ENCODE measurements around the gene MEIS1.
A peak's percentile ranks its signal among the peaks of the same experiment; 100 is the strongest.
"Not testable (repeated sequence)": the region's sequence is repeated elsewhere in the genome, so short reads cannot be mapped to it uniquely, and the experiment has no call there.

The MEIS1 gene

GRCh38 chr2:66467718-66468117 is 32.8 kb downstream of the MEIS1 start:
- DNase-seq (ENCODE audit: low read depth), result no peak

DNA sequence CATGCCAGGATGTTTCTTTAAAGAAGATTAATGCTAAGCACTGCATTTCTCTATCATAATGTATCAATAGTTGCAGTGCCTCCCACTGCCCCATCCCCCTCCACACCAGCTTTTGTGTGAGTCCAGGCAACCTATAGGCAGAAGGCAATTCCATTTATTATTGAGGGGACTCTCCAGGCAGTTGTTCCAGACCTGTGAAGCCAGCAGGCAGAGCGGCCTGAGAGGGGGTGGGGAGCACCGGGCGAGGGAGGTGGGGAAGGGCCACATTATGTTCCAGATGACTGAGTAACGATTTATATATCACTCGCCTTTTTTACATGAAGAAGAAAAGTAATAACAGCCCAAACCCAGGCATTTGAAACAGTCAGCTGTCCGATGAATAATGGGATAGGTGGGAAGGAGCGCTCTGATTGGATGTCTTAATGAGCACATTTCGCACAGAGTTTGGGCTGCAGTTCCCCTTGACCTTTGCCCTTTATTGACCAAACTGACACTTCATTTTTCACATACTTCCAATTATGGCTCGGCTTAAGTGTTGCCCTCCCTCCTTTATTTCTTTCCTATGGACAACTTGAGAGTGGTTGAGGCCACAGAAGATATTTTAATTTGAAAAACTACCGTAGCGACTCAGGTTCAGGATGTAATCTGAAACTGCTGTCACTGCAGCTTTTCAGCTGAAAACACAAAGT is 34.4 kb downstream of the MEIS1 start:
- no peak for DNase-seq (ENCODE audit: low read depth)

GRCh38 chr2:66470199-66470598 is 35.3 kb downstream of the MEIS1 start:
- no peak for DNase-seq (ENCODE audit: low read depth)

- no peak for DNase-seq (ENCODE audit: low read depth)
Observed at GRCh38 chr2:66472225-66472843, 37.4 kb downstream of the MEIS1 start.

- DNase-seq (ENCODE audit: low read depth), result peak; percentile 40
Observed at GRCh38 chr2:66477135-66477842, 42.4 kb downstream of the MEIS1 start.

- no peak for DNase-seq (ENCODE audit: low read depth)
Observed at GRCh38 chr2:66478299-66478698, 43.4 kb downstream of the MEIS1 start.

GRCh38 chr2:66478731-66479316 is 43.9 kb downstream of the MEIS1 start:
- DNase-seq (ENCODE audit: low read depth), result no peak

DNA sequence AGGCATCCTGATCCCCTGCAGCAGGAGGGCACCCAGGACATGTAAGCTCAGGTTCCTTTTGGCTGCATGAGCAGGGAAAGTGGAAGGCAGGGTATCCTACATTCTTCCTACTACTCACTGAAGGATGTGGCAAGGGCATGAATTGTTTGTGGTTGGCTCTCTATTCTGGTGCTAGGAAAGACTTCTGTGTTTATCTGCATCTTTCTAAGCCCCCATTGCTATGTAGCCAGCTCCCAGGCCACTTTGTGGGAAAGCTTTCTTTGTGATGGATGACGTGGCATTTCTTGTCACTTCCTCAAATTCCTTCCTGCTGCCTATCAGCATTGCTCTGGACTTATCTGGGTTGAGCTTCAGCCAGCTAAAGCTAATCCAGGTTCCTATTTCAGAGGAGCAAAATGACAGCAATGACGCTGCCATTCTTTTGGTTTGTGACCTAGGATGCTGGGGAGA is 46.2 kb downstream of the MEIS1 start:
- DNase-seq (ENCODE audit: low read depth), result peak; percentile 94

DNA sequence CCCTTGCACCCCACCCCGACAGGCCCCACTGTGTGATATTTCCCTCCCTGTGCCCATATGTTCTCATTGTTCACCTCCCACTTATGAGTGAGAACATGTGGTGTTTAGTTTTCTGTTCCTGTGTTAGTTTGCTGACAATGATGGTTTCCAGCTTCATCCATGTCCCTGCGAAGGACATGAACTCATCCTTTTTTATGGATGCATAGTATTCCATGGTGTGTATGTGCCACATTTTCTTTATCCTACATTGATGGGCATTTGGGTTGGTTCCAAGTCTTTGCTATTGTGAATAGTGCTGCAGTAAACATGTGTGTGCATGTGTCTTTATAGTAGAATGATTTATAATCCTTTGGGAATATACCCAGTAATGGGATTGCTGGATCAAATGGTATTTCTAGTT is 50.3 kb downstream of the MEIS1 start:
- not testable (repeated sequence) for DNase-seq (ENCODE audit: low read depth)

- DNase-seq (ENCODE audit: low read depth), result no peak
Observed at GRCh38 chr2:66488946-66489345, 54.0 kb downstream of the MEIS1 start.

DNA sequence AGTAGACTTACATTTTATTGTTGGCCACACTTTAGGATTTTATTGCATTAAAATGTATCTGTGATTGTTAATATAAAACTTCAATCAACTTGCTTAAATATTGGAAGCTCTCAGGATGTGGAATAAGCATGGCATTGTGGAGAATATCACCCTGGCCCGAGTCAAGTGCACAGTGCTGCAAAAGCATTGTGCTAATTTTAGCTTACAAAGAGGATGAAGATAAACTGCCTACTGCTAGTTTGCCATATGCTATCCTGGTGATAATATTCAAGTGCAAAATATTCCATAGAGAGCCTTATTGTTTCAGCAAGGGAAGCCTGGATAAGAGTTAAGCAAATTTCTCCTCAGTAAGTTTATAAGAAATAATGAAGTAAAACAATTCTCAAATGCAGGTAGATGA is 54.5 kb downstream of the MEIS1 start:
- no peak for DNase-seq (ENCODE audit: low read depth)

DNA sequence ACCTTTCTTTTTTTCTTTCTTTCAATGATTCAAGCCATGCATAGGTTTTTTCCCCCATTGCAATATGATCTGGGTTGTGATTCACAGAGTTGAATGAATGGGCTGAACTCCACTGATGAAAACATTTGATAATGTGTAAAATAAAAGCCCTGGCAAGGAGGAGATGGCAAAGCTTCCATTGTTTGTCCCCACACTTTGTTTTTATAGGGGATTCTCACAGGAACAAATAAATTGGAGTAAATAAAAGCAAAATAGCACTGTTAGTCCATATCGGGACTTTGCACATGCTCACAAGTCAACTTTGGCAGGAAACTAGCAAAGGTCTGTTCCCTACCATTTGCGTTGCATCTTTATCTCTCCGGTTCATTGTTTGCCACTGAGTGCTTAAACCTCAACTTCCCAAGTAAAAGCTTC is 55.7 kb downstream of the MEIS1 start:
- peak; percentile 47 for DNase-seq (ENCODE audit: low read depth)

GRCh38 chr2:66494708-66495107 is 59.8 kb downstream of the MEIS1 start:
- DNase-seq (ENCODE audit: low read depth), result peak; percentile 93

DNA sequence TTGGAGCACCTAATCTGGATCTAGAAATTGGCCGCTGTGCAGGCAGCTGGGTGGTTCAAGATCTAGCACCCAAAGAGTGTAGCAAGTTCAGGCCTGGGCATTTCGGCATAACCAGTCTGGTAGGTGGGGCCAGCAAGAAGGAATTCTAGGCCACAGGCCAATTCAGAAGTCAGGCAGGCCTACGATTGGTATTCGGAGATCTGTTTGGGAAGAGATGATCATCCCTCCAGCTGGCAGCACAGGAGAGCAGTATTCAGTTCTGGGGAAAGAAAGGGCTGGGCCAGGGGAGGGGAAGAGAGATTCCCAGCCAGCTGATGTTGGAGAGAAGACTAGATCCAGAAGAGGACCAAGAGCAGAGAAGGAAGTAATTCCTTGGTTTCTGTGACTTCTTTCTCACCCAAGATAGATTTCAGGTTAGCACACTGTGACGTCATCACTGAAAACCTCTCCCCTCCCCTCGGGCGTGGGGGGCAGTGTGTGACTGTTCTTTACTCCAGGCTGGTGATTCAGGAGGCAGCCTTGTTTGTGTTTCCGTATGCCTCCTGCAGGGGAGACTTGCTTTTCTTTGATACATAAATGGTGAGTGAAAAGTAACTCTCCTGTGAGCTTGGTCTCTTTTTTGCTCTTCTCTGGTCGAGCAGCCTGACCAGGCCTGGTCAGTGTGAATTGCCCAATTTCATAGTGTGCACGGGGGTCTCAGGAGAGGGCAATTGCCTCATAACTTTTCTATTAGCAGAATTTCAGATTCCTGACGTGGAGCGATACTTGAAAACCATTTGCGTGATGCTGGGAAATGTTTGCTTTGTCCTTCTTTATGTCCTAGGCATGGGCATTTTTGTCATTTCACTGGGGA is 61.1 kb downstream of the MEIS1 start:
- peak; percentile 96 for DNase-seq (ENCODE audit: low read depth)

- DNase-seq (ENCODE audit: low read depth), result no peak
Observed at GRCh38 chr2:66496670-66497420, 61.9 kb downstream of the MEIS1 start.

DNA sequence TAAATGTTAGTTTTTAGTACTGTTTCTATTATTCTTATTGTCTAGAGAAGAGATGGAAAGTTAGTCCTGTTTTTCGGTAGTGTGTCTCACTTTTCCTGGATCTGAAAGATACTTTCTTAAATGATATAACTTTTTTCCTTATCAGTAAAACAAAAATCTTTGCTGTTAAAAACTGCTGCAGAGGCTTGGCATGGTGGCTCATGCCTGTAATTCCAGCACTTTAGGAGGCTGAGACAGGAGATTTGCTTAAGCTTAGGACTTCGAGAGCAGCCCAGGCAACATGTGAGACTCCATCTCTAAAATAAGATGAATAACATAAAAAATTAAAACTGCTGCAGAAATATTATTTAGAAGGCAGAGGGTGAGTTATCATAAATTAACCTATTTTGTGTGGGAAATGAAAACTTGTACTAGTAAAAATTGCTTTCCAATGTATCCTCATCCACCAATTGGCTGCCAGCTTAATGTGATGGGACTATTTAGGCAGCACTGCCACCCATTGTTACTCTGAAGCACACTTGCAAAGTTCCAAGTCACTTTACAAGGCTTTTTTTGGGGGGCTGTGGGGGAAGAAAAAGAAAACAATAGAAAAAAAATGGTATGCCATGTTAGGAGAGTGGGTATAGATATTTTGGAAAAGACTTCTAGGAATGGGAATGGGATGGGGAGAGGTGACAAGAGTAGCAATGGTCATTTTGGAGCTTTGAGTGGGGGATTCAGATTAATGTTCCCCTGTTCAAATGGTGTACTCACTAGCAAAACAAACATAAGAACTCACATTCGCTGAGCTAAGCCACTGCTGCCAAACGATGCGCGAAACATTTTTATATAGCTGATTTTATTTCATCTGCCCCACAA is 62.7 kb downstream of the MEIS1 start:
- DNase-seq (ENCODE audit: low read depth), result no peak

DNA sequence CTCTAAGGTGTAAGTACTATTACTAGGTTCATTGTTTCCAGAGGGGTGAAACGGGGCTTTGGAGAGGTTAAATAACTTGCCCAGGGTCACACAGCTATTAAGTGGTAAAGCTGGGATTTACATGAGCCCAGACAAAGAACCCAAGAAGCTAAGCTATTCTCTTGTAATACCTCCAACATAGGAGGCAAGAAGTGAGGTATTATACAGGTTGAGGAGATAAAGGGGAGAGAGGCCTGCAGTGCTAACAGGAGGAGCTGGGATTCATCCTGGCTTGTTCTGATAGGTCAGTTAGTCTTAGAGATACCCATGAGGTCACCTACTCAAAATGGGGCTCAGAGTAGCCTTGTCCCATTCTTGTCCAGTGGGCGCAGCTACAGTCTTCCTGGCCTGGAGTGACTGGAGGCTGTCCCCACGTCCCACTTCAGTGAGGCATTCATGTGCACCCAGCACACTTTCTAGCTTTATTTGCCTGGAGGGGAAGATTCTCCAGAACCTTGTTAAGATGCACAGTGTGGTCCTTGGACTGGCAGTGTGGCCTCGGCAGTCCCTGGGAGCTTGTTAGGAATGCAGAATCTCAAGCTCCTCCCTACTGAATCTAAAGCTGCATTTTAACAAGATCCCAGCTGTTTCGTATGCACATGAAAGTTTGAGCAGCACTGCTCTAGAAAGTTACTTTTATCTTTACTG is 63.5 kb downstream of the MEIS1 start:
- DNase-seq (ENCODE audit: low read depth), result no peak

DNA sequence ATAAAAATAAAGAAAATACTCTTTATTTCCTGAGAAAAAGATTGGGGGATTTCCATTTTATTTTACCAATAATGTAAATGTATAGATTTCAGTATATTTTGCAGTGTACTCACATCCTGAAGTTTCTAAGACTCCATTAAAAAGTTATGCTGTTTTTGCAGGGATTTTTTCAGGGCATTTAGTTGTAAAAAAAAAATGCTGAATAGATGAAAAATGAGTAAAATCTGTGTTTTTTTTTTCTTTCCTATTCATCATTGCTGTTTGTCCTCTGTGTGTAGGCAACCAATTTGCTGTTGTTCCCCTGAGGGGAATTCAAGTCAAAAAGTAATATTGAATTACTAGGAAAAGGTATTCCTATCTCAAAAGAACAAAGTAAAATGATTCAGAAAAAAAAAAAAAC is 66.3 kb downstream of the MEIS1 start:
- no peak for DNase-seq (ENCODE audit: low read depth)

- DNase-seq (ENCODE audit: low read depth), result no peak
Observed at GRCh38 chr2:66506265-66506664, 71.3 kb downstream of the MEIS1 start.
